GM18499 (cell line): ENCODE measurements around the gene PLBD1.

Experiments
- ATAC-seq: cut with Tn5 transposase; IDR thresholded peaks from one replicate; pipeline ENCODE4 v1.9.1; 2021; ENCODE audit warnings: moderate number of reproducible peaks; ENCODE audit not compliant: insufficient read depth, unreplicated experiment

PLBD1 gene

DNA sequence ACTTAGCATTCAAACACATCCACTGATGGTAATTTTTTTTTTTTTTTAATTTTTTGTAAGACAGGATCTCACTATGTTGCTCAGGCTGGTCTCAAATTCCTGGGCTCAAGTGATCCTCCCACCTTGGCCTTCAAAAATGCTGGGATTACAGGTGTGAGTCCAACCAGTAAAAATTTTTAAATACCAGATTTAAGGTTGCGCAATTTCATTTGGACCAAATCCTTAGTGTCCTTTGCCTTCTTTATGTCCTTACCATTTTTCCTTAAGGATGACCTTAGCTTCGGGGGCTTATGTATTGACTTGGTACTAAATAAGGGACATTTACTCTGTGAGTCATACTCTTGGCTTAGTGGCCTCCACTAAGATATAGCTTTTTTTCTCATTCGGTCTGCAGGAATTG, 4.1 kb upstream of the PLBD1 start:
- ATAC-seq = no peak

DNA sequence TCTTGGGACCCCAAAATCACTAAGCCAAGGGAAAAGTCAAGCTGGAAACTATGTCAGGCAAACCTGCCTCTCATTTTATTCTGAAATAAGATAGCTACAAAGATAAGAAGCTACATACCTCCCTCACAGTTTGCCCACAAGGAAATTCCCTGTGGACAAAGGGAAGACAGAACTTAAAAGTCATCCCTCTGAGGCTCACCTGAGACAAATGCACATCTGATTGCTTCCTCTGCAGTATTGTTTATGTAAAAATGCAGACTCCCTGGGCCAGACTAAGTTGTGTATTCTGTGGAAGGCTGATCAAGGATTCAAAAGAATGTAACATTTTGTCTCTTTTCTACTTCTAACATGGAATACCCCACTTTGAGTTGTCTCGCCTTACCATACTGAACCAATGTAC, 2.5 kb upstream of the PLBD1 start:
- ATAC-seq = no peak

DNA sequence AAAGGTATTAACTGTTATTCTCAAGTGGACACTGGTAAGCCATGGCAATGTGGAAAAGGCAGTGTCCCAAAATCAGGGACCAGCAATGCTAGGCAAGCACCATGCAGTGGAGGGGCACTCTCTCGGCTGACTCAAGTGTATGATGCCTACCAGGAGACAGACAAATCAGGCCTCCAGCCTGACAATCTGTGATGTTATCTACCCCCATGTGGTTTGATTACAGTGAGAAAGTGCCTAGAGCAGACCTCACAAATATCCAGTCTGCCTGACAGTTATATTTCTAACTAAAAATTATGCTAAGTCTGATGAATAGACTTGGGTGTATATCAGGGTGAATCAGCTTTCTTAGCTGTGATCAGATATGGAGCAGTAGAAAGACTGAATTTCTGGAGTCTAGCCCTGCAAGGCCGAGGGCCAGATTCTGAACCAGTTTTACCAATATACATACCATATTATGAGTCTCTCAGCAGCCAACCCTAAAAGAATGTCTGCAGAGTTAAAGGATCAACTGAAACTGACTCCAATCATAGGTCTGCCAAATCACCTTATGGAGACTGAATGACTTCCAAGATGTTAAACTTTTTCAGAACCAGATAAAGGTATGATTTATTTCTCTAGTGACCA, 3.2 kb downstream of the PLBD1 start:
- ATAC-seq = no peak

DNA sequence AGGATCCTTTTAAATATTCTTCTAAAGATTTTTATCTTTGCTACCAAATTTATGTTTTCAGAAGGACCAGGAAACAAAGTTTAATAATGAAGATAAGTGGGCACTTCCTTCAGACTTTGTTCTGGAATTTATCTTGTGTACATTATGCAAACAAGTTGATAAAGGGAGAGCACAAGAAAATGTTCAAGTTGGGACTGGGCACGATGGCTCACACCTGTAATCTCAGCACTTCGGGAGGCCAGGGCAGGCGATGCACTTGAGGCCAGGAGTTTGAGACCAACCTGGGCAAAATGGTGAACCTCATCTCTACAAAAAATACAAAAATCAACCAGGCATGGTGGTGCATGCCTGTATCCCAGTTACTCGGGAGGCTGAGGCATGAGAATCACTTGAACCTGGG, 4.6 kb downstream of the PLBD1 start:
- no peak for ATAC-seq

DNA sequence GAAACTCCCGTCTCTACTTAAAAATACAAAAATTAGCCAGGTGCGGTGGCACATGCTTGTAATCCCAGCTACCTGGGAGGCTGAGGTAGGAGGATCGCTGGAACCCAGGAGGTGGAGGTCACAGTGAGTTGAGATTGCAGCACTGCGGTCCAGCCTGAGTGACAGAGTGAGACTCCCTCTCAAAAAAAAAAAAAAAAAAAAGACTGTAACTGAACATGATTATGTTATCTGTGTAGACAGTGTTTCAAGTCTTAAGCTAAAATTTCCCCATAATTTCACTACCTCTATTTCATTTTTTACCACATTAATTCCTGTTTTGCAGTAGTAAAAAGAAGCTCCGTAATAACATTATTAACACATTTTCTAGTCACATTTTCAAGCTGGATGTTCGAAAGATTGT, 5.4 kb downstream of the PLBD1 start:
- no peak for ATAC-seq

DNA sequence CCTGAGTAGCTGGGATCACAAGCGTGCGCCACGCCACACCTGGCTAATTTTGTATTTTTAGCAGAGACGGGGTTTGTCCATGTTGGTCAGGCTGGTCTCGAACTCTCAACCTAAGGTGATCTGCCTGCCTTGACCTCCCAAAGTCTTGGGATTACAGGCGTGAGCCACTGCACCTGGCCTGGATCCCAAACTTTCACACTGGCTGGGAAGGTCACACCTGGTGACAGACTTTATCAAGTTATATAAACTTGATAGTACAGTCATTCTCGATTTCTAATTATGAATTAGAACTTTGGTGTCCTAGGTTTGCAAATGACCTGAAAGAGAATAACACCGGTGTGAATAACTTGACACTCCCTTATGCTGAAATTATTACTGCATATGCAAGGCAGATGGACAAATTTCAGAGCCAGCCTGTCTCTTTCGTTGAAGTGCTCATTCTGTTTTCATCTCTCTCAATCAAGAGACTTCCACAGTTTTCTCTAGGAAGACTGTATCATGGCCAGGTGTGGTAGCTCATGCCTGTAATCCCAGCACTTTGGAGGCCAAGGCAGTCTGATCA, 5.9 kb downstream of the PLBD1 start:
- ATAC-seq = no peak

DNA sequence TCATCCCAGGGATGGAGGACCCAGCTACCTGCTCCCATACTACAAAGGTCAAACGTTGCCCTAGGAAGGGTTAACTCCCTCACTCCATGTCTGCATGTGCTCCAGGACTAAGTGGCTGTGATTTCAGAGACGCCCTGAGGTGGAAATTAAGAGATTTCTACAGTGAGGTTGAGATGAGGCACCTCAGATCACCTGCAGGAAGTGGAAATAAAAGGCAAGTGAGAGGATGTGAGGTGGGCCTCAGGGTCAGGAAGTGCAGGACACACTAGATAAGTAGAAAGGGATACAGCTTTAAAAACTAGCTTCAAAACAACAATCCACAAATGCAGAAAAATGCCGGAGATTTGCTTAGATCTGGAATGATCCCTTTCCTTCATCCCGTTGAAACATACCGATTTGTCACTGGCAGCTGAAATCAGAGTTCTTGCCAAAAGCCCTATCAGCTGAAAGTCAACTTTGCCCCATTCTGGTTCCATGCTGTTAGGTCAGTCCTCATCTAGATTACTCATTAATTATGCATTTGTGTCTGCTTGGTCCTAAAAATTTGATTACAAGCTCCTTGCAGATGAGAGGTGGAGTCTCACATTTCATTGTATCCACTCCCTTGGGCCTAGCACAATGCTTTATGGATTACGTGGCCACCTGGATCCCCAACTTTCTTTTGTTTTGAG, 6.6 kb downstream of the PLBD1 start:
- ATAC-seq = no peak

DNA sequence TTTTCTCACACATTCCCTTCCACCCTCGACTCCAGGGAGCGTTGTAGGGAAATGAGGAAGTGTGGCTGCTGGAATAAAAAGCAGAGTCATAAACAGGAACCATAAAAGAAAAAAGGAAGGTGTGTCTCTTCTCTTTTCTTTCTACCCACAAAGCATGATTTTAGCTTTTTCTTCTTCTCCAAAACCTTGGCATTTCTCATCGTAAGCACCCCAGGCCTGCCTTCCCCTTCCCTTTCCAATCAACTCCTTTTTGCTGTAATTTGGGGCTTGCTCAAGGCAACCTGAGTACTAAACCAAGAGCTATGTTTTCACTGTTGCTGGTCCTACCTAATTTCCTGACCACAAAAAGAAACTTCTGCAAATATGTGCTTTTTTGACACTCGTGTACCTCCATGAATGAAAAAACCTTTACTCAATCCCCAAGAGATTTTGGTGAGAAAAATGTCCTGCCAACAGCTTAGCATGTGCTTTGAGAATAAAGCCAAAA, 9.2 kb downstream of the PLBD1 start:
- no peak for ATAC-seq

DNA sequence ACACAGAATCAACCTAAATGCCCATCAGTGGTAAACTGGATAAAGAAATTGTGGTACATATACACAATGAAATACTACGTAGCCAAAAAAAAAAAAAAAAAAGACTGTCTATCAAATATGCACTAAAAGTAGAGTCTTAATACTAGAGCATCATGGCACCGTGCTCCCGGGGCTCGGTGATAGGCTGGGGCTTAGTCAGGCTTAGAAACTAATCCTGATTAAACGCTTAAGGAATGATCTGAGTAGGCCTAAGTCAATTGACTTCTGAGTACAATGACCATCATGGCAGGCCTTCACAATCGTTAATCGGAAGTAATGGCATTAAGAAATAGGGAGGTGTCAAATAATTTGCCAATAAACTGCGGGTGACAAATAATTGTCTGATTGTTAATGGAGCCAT, 9.7 kb downstream of the PLBD1 start:
- ATAC-seq = no peak

DNA sequence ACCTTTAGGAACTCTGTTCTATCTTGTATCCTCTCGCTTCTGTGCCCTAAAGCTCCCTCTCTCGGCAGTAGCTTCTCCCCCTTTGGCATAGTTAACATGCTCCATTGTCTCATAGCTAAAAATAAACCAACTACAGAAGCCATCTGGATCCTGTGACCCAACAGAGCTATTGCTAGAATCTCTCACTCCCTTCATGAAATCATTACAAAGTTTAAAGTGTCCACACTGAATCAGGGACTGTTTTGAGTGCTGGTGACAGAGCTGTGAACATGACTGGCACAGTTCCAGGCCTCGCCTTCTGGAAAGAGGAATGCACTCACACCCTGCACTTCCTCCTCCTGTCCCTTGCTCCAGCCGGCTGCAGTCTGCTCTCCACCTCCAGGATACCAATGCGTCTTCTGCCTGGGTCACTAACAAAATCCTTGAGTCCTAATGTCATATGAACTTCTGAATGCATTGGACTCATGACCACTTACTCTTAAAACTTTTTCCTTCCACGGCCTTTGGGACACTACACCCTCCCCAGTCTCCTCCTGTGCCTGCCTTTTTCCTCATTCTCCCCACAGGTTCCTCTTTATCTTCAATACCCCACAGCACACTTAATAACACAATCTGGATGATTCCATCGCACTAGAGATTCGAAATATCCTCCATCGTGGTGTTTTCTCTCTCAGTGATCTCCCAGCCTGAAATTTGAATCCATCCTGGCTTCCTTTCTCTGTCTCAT, 13.2 kb downstream of the PLBD1 start:
- ATAC-seq = no peak

DNA sequence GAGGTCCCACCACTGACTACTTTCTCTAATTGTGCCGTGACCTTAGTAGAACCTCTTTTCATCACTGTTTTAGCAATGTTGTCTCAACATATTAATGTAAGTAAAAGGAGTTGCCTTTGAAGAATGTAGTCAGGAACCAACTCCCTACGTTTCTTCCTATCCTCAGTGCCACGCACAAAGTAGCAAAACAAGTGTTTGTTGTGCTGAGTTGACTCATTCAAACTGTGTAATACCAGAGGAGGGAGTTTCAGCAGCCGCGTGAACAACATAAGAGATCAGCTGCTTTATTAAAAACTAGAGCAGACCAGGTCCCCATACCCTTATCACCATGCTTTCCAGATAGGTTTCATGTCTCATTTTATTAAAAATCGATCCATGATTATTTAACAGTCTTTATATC, 19.1 kb downstream of the PLBD1 start:
- no peak for ATAC-seq

DNA sequence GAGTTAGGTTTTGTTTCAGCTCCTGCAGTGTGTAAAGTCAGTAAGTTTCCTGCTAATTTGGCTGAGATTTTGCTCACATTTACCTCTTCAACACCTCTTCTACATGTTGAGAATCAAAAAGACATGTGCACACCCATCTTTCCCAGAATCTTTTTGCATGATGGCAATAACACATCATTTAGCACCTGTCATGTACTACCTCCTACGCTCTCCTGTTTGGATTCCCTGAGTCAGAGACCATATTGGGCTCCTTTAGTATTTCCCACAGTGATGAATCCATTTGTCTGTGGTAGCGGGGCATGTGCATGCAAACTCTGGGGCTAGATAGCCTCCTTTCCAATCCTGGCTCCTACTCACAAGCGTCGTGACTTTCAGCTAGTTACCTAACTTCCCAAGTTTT, 20.1 kb downstream of the PLBD1 start:
- ATAC-seq = no peak

DNA sequence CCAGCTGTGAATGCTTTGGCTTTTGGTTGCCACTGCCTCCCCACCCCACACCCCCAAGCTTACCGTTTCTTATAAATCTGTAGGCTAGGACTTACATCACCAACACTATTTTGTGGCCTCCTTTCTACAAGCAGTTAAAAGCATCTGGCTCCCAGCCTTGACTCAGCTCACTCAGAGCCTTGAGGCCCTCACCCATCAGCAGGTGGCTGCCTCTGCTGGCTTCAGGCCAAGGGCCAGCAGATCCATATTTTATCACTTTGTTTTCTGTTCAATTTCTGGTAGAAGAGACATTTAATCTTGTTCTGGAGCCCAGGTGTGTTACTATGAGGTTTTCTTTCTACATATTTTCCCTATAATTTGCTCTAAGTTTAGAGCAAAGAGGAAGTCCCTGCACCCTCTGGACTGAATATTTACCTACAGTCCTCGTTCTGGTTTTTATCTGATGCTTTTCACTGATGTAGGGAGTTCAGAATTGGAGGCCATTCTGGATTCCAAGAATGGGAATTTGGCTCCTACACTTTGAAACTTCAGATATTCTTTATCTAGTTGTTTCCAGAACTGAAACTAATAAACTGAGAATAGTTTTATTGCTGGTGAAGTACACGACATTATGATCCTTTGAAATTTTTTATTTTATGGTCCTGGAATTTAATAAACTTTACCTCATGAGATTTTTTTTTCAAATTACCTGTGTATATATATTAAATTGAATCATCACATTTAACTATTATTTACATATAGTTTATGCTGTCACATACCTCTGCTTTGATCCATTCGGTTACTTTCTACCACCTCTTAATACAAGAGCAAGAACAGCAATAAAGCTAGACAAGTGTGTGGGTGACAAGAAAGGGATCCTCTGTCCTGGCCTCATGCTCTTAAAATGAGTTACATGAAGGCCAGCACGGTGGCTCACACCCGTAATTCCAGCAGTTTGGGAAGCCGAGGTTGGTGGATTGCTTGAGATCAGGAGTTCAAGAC, 22.2 kb downstream of the PLBD1 start:
- no peak for ATAC-seq

DNA sequence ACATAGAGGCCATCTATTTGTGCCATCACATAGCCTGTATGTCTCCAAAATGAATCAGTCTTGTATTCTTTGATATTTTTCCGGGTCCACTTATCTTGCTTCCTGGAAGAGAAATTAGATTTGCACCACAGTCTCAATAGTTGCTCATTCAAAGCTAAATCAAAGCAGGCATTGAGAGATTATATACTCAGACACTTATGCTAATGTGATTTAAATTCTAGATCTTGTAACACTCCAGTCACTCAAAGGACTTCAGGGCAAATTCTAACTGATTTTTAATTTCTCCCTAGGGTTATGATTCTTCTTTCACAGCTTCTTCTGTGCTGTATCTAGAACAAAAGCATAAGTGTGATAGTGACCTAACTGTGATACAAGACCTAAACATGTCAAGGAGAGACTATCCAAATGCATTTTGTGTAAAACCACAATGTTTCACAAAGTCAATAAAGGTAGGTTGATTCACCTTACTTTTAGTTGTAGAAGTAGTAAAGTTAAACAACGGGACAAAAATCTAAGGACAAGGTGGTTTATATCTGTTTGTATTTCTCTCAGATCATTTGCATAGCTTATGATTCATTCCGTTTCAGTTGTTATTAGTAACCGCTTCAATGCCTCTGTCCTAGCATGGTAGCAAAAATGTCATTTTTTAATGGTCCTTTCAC, 26.8 kb downstream of the PLBD1 start:
- peak; percentile 75 for ATAC-seq

DNA sequence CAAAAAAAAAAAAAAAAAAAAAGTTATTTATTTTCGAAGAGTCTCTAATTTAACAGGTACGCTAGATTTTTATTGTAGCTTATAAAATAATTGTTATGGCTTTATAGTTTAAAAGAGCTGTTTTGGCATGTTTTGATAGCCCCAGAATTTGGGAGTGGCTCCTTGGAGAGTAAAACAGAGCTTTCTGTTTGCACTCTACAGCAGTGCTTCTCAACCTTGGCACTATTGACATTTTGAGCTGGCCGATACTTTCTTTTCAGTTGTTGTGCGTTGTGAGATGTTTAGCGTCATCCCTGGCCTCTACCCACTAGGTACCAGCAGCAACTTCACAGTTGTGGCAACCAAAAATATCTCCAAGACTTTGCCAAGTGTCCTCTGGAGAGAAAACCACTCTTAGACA, 30.6 kb downstream of the PLBD1 start:
- ATAC-seq = no peak

DNA sequence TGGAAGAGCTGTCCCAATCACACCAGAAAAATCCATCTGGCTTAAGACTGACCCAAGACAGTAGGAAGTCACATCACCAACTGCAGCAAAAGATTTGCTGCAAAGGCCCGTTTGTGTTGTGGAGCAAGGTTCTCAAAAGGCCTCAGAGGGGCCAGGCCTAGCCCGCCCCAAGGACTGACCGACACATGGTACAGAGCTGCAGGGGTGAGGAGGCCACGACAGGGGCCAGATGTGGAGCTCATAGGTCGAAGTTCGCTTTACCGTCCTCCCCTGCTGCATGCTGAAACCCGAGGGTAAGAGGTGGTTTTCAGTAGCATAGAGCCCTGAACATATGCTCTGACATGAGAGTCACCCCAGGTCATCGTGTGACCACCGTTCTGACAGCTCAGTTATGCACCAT, 35.5 kb downstream of the PLBD1 start:
- no peak for ATAC-seq

DNA sequence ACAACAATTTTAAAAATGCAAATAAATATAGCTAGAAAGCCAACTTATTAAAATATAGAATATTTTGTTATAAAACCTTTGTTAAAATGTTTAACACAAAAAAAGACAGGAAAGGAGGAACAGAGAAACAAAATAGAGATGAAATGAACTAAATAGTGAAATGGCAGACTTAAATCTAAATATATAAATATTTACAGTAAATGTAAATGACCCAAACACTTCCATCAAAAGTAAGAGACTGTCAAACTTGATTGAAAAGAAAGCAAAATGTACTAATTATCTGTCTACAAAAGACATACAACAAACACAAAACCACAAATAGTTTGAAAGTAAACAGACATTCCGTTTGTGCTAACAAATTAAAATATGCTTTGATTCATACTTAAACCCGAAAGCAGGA, 41.7 kb downstream of the PLBD1 start:
- ATAC-seq = no peak

DNA sequence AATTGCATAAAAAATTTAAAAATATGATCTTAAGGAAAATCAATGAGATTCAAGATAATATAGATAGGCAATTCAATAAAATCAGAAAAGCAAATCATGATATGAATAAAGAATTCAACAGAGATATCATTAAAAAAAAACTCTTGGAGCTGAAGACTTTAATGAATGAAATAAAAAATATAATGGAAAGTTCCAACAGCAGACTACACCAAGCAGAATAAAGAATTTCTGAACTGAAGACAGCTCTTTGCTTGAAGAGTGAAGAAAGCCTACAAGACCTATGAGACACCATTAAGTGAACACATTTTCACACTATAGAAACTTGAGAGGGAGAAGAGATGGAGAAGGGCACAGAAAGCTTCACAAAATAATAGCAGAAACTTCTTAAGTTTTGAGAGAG, 45.9 kb downstream of the PLBD1 start:
- no peak for ATAC-seq

DNA sequence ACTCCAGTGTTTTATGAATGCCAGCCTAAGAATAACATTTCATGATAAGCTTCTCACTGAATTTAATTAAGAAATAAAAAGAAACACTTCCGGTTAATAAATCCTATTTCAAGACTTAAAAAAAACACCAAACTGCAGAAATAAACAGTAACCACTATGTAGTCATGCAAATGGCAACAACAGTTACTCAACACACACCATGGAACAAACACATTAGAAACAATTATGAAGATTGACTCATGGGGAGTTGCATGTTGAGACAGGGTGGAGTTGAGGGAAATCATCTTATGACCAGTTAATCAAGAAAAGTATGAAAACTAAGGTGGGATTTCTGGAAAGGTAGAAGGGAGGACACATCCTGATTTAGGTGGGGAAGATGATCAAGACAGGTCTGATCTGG, 52.7 kb downstream of the PLBD1 start:
- ATAC-seq = no peak
